HG03196 (cell line): ENCODE measurements around the gene SMARCA1.

Source experiments
- ATAC-seq: cut with Tn5 transposase; IDR thresholded peaks from one replicate; pipeline ENCODE4 v1.9.1; 2021; ENCODE audit not compliant: unreplicated experiment

Gene SMARCA1

GRCh38 chrX:129529685-129530281 is 6.5 kb upstream of the SMARCA1 start:
- no peak for ATAC-seq

GRCh38 chrX:129525896-129526295 is 2.6 kb upstream of the SMARCA1 start:
- no peak for ATAC-seq

- ATAC-seq = no peak
These were observed 1.9 kb upstream of the SMARCA1 start for GRCh38 chrX:129525162-129525561.

GRCh38 chrX:129524250-129524850 is 1.1 kb upstream of the SMARCA1 start:
- no peak for ATAC-seq

- no peak for ATAC-seq
These were observed 859 bp downstream of the SMARCA1 start for GRCh38 chrX:129522184-129523078.

GRCh38 chrX:129520151-129520550 is 3.1 kb downstream of the SMARCA1 start:
- ATAC-seq = no peak

GRCh38 chrX:129516402-129516801 is 6.9 kb downstream of the SMARCA1 start:
- no peak for ATAC-seq

- ATAC-seq = no peak
These were observed 10.9 kb downstream of the SMARCA1 start for GRCh38 chrX:129512409-129512808.

GRCh38 chrX:129511689-129512088 is 11.6 kb downstream of the SMARCA1 start:
- no peak for ATAC-seq

- no peak for ATAC-seq
These were observed 13.0 kb downstream of the SMARCA1 start for GRCh38 chrX:129510331-129510730.

GRCh38 chrX:129497146-129497843 is 26.0 kb downstream of the SMARCA1 start:
- ATAC-seq = no peak

- ATAC-seq = no peak
These were observed 26.7 kb downstream of the SMARCA1 start for GRCh38 chrX:129496625-129497024.

GRCh38 chrX:129495900-129496299 is 27.4 kb downstream of the SMARCA1 start:
- no peak for ATAC-seq

GRCh38 chrX:129494887-129495286 is 28.4 kb downstream of the SMARCA1 start:
- ATAC-seq = no peak

- ATAC-seq = no peak
These were observed 29.6 kb downstream of the SMARCA1 start for GRCh38 chrX:129493643-129494042.

GRCh38 chrX:129490330-129490729 is 33.0 kb downstream of the SMARCA1 start:
- no peak for ATAC-seq

- ATAC-seq = no peak
These were observed 34.9 kb downstream of the SMARCA1 start for GRCh38 chrX:129488359-129488758.

GRCh38 chrX:129480889-129481288 is 42.4 kb downstream of the SMARCA1 start:
- ATAC-seq = no peak

GRCh38 chrX:129478516-129478915 is 44.8 kb downstream of the SMARCA1 start:
- ATAC-seq = no peak

- no peak for ATAC-seq
These were observed 51.2 kb downstream of the SMARCA1 start for GRCh38 chrX:129472116-129472515.

GRCh38 chrX:129462707-129463106 is 60.6 kb downstream of the SMARCA1 start:
- no peak for ATAC-seq
